DOHH2 (cell line): ENCODE data around the gene NFE2L2.

Experiments
- EZH2phosphoT487 ChIP-seq: fragments of 200-600 bp; sonication (generic); IDR thresholded peaks from 2 replicates; pipeline ENCODE4 v1.6.1; 2017; ENCODE audit warnings: borderline replicate concordance, mild to moderate bottlenecking, antibody characterized with exemption, low read length, moderate library complexity, mixed read lengths
- TF ChIP-seq, protein P1 (sequence below): fragments of 200-600 bp; sonication (generic); IDR thresholded peaks from one replicate; pipeline ENCODE4 v1.5.1; 2014; ENCODE audit warnings: antibody characterized with exemption, mild to moderate bottlenecking, low read depth, low read length; ENCODE audit not compliant: poor library complexity, severe bottlenecking

DNA sequence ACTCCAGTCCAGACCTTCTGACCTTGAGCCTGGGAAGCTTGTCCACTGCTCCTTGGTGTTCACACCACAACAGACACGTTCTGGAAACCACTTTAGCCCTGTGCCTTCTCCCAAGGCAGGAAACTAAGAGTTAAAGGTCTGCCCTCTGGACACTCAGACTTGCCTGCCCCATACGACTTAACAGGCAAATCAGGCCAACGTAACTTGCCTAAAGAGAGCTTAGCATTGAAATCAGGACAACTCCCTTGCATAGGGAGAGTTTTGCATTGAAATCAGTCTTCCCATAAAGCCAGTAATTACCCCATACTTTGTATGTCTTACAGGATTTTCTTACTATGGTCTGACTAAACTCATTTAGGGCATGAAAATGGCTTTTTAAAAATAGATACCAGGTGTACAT, 18.5 kb downstream of the NFE2L2 start:
- TF ChIP-seq, protein P1, sequence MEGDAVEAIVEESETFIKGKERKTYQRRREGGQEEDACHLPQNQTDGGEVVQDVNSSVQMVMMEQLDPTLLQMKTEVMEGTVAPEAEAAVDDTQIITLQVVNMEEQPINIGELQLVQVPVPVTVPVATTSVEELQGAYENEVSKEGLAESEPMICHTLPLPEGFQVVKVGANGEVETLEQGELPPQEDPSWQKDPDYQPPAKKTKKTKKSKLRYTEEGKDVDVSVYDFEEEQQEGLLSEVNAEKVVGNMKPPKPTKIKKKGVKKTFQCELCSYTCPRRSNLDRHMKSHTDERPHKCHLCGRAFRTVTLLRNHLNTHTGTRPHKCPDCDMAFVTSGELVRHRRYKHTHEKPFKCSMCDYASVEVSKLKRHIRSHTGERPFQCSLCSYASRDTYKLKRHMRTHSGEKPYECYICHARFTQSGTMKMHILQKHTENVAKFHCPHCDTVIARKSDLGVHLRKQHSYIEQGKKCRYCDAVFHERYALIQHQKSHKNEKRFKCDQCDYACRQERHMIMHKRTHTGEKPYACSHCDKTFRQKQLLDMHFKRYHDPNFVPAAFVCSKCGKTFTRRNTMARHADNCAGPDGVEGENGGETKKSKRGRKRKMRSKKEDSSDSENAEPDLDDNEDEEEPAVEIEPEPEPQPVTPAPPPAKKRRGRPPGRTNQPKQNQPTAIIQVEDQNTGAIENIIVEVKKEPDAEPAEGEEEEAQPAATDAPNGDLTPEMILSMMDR, result no peak
- TF ChIP-seq EZH2phosphoT487, result no peak
